ENCODE data around the gene CCNY.

Gene CCNY

DNA sequence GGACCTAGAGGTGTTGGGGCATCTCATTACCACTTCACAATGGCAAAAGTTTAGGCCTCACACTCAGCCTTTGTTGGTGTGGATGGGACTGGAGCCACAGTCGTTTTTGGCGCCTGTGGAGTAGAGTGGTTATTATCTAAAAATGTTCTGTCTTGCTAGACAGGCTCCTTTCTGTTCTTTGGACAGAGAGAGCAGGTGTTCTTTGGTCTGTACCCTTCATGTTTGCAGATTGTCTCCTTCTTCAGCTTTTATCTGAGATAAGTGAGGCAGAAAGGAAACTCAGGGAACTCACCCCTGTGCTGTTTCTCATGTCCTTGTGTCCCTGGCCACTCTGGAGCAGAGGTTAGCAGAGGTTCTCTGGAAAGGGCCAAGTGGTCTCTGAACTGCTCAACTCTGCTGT, 103.7 kb downstream of the CCNY start:
- no peak overlapping the region for H3K4me3 ChIP-seq (ENCODE audit: control insufficient read depth, low read depth, low read length)
- no peak for DNase-seq (ENCODE audit: low read depth)
- TF ChIP-seq CTCF (conservative IDR thresholded peaks at IDR 0.05; ENCODE audit: control insufficient read depth, insufficient read depth, low read depth, low read length): no peak

- no peak for TF ChIP-seq CTCF (conservative IDR thresholded peaks at IDR 0.05; ENCODE audit: control insufficient read depth, insufficient read depth, low read depth, low read length)
- H3K4me3 ChIP-seq (ENCODE audit: control insufficient read depth, low read depth, low read length): no peak overlapping the region
- DNase-seq (ENCODE audit: low read depth): peak; percentile 65
These were observed 105.7 kb downstream of the CCNY start for GRCh38 chr10:35442028-35442427.

GRCh38 chr10:35442592-35442991, 106.3 kb downstream of the CCNY start:
- no peak for DNase-seq (ENCODE audit: low read depth)
- H3K4me3 ChIP-seq (ENCODE audit: control insufficient read depth, low read depth, low read length): no peak overlapping the region
- no peak for TF ChIP-seq CTCF (conservative IDR thresholded peaks at IDR 0.05; ENCODE audit: control insufficient read depth, insufficient read depth, low read depth, low read length)

- no peak for TF ChIP-seq CTCF (conservative IDR thresholded peaks at IDR 0.05; ENCODE audit: control insufficient read depth, insufficient read depth, low read depth, low read length)
These were observed 107.5 kb downstream of the CCNY start for GRCh38 chr10:35443858-35444257.

DNA sequence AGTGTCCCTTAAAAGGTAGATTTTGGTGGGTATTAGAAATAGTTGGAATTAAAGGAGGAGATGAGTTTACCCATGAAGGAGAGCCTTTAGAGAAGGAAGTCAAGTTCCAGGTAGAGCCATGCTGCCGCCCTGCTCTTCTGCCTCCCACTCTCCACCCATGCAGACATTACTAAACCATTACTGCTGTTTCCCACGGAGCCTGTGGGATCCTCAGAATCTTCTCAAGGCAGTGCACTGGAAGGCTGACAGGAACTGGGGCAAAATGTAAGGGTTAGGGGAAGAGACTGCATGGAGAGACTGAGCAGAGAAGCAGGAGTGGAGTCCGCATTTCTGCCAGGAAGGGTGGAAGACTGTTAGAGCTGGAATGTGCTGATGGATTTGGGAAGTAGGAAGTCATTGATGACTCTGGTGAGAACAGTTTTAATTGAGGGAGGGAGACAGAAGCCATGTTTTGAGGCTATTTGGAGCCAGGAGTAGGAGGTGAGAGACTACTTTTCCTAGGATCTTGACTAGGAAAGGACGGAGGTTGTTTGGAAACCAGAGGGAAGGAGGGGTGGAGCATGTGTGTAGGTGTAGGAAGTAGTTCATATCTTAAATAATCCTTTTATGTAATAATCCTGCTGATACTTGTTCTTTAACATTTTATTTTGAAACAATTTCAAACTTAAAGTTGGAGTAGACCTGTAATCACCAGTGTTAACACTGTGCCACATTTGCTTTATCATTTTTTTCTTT, 109.0 kb downstream of the CCNY start:
- no peak for DNase-seq (ENCODE audit: low read depth)
- TF ChIP-seq CTCF (conservative IDR thresholded peaks at IDR 0.05; ENCODE audit: control insufficient read depth, insufficient read depth, low read depth, low read length): no peak
- H3K4me3 ChIP-seq (ENCODE audit: control insufficient read depth, low read depth, low read length): no peak overlapping the region

More at GRCh38 chr10:35443858-35444257, 107.5 kb downstream of the CCNY start:
- no peak overlapping the region for H3K4me3 ChIP-seq (ENCODE audit: control insufficient read depth, low read depth, low read length)
- DNase-seq (ENCODE audit: low read depth): no peak

DNA sequence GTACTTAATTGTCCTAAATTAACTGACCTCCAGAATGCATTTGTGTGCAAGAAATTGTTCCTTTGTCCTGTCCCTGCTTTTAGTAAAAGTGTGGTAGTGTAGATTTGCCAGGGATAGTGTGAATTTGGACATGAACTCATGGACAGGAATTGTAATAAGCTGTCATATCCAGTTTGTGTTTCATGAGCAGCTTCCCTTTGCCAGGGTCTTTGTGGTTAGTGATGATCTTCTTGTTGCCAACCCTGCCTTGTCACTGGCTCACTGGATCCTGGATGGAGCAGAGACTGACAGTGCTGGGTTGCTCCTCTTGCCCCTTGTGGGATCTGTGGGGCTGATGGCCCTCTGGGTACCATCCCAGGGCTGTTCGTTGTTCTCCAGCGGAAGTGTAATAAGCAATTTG, 110.1 kb downstream of the CCNY start:
- TF ChIP-seq CTCF (conservative IDR thresholded peaks at IDR 0.05; ENCODE audit: control insufficient read depth, insufficient read depth, low read depth, low read length): no peak
- H3K4me3 ChIP-seq (ENCODE audit: control insufficient read depth, low read depth, low read length): no peak overlapping the region
- DNase-seq (ENCODE audit: low read depth): peak; percentile 41
